ENCODE data around the gene KCNQ1. TPM values are rescaled to one million over a fixed set of nuclear protein-coding genes. Genes with fewer than 3 reads are reported as not detected.

KCNQ1 gene
- total and polyA plus RNA-seq, 2 experiments from 2014 or later = not detected

- H3K36me3 ChIP-seq (ENCODE audit: low read depth) = no peaks in the 10 kb centered on the region
- in situ Hi-C loops (cut with MboI) = no loop called here
- H3K4me1 ChIP-seq (ENCODE audit: insufficient read depth) = no peaks in the 10 kb centered on the region
- TF ChIP-seq EZH2phosphoT487 (IDR thresholded peaks at IDR 0.05; ENCODE audit: insufficient read depth, low read depth) (no peak), EZH2 (IDR thresholded peaks at IDR 0.05; ENCODE audit: insufficient read depth, poor library complexity, severe bottlenecking) (no peak)
- no peak for DNase-seq
- H3F3A ChIP-seq (ENCODE audit: insufficient read depth) = no peaks in the 10 kb centered on the region
- H3K27me3 ChIP-seq (replicated peaks; ENCODE audit: insufficient read depth) = peaks cover 3% of the 10 kb centered on the region
- H3K9me2 ChIP-seq (ENCODE audit: insufficient read depth) = no peaks in the 10 kb centered on the region
- 42 to 51% methylated on average over 5 of the region's 5 CpGs for WGBS, 2 experiments (ENCODE audit: low coverage in 1 of 2, low lambda C conversion rate in 2 of 2, missing lambda C conversion rate in 2 of 2)
- H3K79me2 ChIP-seq (ENCODE audit: insufficient read depth) = no peaks in the 10 kb centered on the region
- H4K20me1 ChIP-seq (ENCODE audit: insufficient read depth) = no peaks in the 10 kb centered on the region
- H3K4me3 ChIP-seq = no peak overlapping the region
- H3K4me2 ChIP-seq (ENCODE audit: unreplicated experiment) = no peak overlapping the region
- no peaks in the 10 kb centered on the region for H3K9me3 ChIP-seq (ENCODE audit: low read depth)
- no peak overlapping the region for H3K9ac ChIP-seq
- H2AFZ ChIP-seq = no peak overlapping the region
- H3K27ac ChIP-seq = no peak overlapping the region
These were observed 142.0 kb downstream of the KCNQ1 start for GRCh38 chr11:2586793-2587131.

GRCh38 chr11:2587132-2587930, 142.5 kb downstream of the KCNQ1 start:
- H3K4me2 ChIP-seq (ENCODE audit: unreplicated experiment) = no peak overlapping the region
- DNase-seq = no peak
- H3K4me3 ChIP-seq = no peak overlapping the region
- no peaks in the 10 kb centered on the region for H4K20me1 ChIP-seq (ENCODE audit: insufficient read depth)
- no peaks in the 10 kb centered on the region for H3K9me3 ChIP-seq (ENCODE audit: low read depth)
- no peaks in the 10 kb centered on the region for H3F3A ChIP-seq (ENCODE audit: insufficient read depth)
- 71% methylated on average over 19 to 20 of the region's 20 CpGs for WGBS, 2 experiments (ENCODE audit: low coverage in 1 of 2, low lambda C conversion rate in 2 of 2, missing lambda C conversion rate in 2 of 2)
- H3K36me3 ChIP-seq (ENCODE audit: low read depth) = no peaks in the 10 kb centered on the region
- H3K27ac ChIP-seq = no peak overlapping the region
- H3K9ac ChIP-seq = no peak overlapping the region
- peaks cover 3% of the 10 kb centered on the region for H3K27me3 ChIP-seq (replicated peaks; ENCODE audit: insufficient read depth)
- H3K9me2 ChIP-seq (ENCODE audit: insufficient read depth) = no peaks in the 10 kb centered on the region
- in situ Hi-C loops (cut with MboI) = no loop called here
- H2AFZ ChIP-seq = no peak overlapping the region
- no peaks in the 10 kb centered on the region for H3K4me1 ChIP-seq (ENCODE audit: insufficient read depth)
- H3K79me2 ChIP-seq (ENCODE audit: insufficient read depth) = no peaks in the 10 kb centered on the region
- no peak for TF ChIP-seq EZH2 (IDR thresholded peaks at IDR 0.05; ENCODE audit: insufficient read depth, poor library complexity, severe bottlenecking)
- TF ChIP-seq EZH2phosphoT487 (IDR thresholded peaks at IDR 0.05; ENCODE audit: insufficient read depth, low read depth) = no peak

GRCh38 chr11:2587976-2588748, 143.4 kb downstream of the KCNQ1 start:
- no peaks in the 10 kb centered on the region for H3K9me2 ChIP-seq (ENCODE audit: insufficient read depth)
- no peak overlapping the region for H3K4me2 ChIP-seq (ENCODE audit: unreplicated experiment)
- no peak overlapping the region for H2AFZ ChIP-seq
- TF ChIP-seq EZH2 (IDR thresholded peaks at IDR 0.05; ENCODE audit: insufficient read depth, poor library complexity, severe bottlenecking) (no peak), EZH2phosphoT487 (IDR thresholded peaks at IDR 0.05; ENCODE audit: insufficient read depth, low read depth) (no peak)
- DNase-seq = no peak
- WGBS, 2 experiments (ENCODE audit: low coverage in 1 of 2, low lambda C conversion rate in 2 of 2, missing lambda C conversion rate in 2 of 2) = 71 to 72% methylated on average over 20 to 25 of the region's 25 CpGs
- H3K4me3 ChIP-seq = no peak overlapping the region
- peaks cover 3% of the 10 kb centered on the region for H3K27me3 ChIP-seq (replicated peaks; ENCODE audit: insufficient read depth)
- H4K20me1 ChIP-seq (ENCODE audit: insufficient read depth) = no peaks in the 10 kb centered on the region
- no peaks in the 10 kb centered on the region for H3K79me2 ChIP-seq (ENCODE audit: insufficient read depth)
- H3K36me3 ChIP-seq (ENCODE audit: low read depth) = no peaks in the 10 kb centered on the region
- no peaks in the 10 kb centered on the region for H3K9me3 ChIP-seq (ENCODE audit: low read depth)
- H3K9ac ChIP-seq = no peak overlapping the region
- in situ Hi-C loops (cut with MboI) = no loop called here
- no peaks in the 10 kb centered on the region for H3F3A ChIP-seq (ENCODE audit: insufficient read depth)
- no peak overlapping the region for H3K27ac ChIP-seq
- H3K4me1 ChIP-seq (ENCODE audit: insufficient read depth) = no peaks in the 10 kb centered on the region

GRCh38 chr11:2588809-2589537, 144.2 kb downstream of the KCNQ1 start:
- Histone ChIP-seq H3K9me3 (ENCODE audit: low read depth) (no peaks in the 10 kb centered on the region), H2AFZ (no peak overlapping the region), H3K9ac (no peak overlapping the region), H3K4me2 (ENCODE audit: unreplicated experiment) (no peak overlapping the region), H3K4me1 (ENCODE audit: insufficient read depth) (no peaks in the 10 kb centered on the region), H3K4me3 (no peak overlapping the region), H3K36me3 (ENCODE audit: low read depth) (no peaks in the 10 kb centered on the region), H4K20me1 (ENCODE audit: insufficient read depth) (no peaks in the 10 kb centered on the region), H3K27me3 (replicated peaks; ENCODE audit: insufficient read depth) (peaks cover 3% of the 10 kb centered on the region), H3F3A (ENCODE audit: insufficient read depth) (no peaks in the 10 kb centered on the region), H3K79me2 (ENCODE audit: insufficient read depth) (no peaks in the 10 kb centered on the region), H3K27ac (no peak overlapping the region), H3K9me2 (ENCODE audit: insufficient read depth) (no peaks in the 10 kb centered on the region)
- 60 to 70% methylated on average over 21 to 29 of the region's 29 CpGs for WGBS, 2 experiments (ENCODE audit: low coverage in 1 of 2, low lambda C conversion rate in 2 of 2, missing lambda C conversion rate in 2 of 2)
- DNase-seq = no peak
- TF ChIP-seq EZH2 (IDR thresholded peaks at IDR 0.05; ENCODE audit: insufficient read depth, poor library complexity, severe bottlenecking) (no peak), EZH2phosphoT487 (IDR thresholded peaks at IDR 0.05; ENCODE audit: insufficient read depth, low read depth) (no peak)
- in situ Hi-C loops (cut with MboI) = no loop called here
